GM19324 (cell line): ENCODE results near the gene PEX14.
"Not testable (repeated sequence)": the region's sequence is repeated elsewhere in the genome, so short reads cannot be mapped to it uniquely, and the experiment has no call there.

Experiments used
- ATAC-seq: cut with Tn5 transposase; IDR thresholded peaks from one replicate; pipeline ENCODE4 v1.9.1; 2021; ENCODE audit warnings: mild to moderate bottlenecking, moderate library complexity; ENCODE audit not compliant: unreplicated experiment, low FRiP score

Gene PEX14

DNA sequence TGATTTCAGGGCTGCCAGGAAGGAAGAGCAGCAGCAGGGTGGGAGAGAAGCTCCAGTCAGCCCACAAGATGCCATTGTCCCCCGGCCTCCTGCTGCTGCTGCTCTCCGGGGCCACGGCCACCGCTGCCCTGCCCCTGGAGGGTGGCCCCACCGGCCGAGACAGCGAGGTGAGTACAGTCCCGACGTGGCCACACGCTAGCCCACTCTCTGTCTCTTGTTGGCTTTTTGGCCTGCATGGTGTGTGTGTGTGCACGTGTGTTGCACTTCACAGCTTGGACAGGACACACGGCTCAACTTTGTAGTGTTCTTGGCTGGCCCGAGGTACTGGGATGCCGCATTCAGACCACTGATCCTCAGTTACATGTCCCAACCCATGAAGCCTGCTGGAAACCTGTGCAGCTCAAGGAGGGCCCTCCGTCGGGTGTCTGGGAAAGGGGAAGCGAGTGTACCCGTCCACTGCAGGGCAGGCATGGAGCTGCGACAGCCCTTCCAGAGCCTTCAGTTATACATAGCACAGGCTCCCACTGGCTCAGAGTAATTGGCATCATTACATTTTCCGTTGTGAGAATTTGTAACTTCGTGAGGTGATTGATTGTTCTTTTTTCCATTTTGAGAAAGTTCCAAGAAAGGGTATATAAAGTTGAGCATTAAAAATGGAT is 24.5 kb upstream of the PEX14 start:
- ATAC-seq: no peak

GRCh38 chr1:10450836-10451235 is 23.9 kb upstream of the PEX14 start:
- no peak for ATAC-seq

DNA sequence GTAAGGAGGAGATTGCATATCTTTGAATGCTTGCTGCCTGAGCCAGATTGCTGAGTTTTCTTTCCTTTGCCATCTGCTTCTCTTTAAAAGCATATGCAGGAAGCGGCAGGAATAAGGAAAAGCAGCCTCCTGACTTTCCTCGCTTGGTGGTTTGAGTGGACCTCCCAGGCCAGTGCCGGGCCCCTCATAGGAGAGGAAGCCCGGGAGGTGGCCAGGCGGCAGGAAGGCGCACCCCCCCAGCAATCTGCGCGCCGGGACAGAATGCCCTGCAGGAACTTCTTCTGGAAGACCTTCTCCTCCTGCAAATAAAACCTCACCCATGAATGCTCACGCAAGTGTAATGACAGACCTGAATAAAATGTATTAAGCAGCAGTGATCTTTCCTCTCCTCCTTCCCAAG is 23.5 kb upstream of the PEX14 start:
- no peak for ATAC-seq

DNA sequence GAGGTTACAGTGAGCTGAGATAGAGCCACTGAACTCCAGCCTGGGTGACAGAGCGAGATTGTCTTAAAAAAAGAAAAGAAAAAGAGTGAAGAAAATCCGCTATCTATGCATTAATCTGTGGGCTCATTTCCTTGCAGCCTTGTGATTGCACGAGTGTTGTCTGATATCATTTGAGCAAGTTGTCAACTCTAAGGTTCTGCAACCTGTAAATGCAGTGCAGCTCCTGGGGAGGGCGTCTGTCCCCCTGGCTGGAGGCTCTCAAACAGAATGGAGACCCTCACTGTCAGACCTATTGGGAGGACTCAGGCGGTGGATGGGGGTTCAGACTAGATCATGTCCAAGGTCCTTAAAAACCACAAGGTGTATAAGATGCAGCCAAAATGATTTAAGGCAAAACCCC is 18.7 kb upstream of the PEX14 start:
- ATAC-seq: no peak

DNA sequence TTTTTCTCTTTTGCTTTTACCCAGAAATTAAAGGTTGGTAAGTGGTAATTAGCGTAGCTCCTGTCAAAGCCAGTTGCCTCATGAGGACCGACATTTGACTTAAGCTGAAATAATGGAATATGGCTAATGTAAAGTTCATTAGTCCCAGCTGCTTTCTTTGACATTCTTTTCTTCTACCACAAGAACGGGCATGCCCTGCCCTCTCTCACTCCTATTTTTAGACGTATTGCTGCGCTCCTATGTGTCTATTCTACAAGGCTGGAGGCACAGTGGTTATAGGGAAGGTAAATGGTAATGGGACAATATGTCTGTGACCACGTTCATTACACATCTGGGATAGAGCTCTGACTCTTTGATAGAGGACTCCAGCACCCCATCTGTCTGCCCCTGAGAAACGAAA is 18.1 kb upstream of the PEX14 start:
- ATAC-seq: no peak

- ATAC-seq: not testable (repeated sequence)
These were observed 17.3 kb upstream of the PEX14 start for GRCh38 chr1:10457462-10457861.

GRCh38 chr1:10457875-10458274 is 16.9 kb upstream of the PEX14 start:
- no peak for ATAC-seq

GRCh38 chr1:10459184-10459583 is 15.6 kb upstream of the PEX14 start:
- no peak for ATAC-seq

DNA sequence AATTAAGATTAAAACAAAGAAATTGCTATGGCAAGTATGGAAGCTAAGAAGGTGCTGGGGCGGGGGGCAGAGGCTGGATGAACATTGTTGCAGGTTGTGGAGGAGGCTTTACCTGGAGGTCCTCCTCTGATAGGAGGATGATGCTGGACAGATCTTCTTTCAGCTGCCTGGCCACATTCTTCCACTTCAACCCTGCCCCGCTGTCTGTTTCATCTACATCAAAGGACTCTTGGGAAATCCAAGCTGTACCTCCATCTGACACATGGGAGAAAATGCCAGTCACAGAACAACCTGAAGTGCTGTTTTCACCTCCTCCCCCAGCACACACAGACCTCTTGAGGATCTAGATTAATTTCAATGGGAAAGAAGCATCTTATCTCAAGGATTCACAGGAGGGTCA is 7.7 kb upstream of the PEX14 start:
- no peak for ATAC-seq

GRCh38 chr1:10470043-10470442 is 4.7 kb upstream of the PEX14 start:
- no peak for ATAC-seq

- ATAC-seq: no peak
These were observed 3.1 kb upstream of the PEX14 start for GRCh38 chr1:10471411-10472219.

GRCh38 chr1:10472220-10473144 is 2.3 kb upstream of the PEX14 start, which contains the start of gene DFFA:
Gene DFFA, minus strand, starts transcription at chr1:10472529. Its CDS starts 71 bp downstream, at chr1:10472458.
- ATAC-seq: peak; percentile 83

- no peak for ATAC-seq
These were observed 1.5 kb upstream of the PEX14 start for GRCh38 chr1:10473145-10473765.

DNA sequence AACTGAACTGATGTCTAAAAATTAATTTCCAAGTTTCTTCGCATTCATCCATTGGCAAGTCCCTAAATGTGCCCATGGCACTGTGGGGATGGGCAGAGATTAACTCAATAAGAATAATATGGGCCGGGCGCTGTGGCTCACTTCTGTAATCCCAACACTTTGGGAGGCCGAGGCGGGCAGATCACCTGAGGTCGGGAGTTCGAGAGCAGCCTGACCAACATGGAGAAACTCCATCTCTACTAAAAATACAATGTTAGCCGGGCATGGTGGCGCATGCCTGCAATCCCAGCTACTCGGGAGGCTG is 489 bp upstream of the PEX14 start:
- ATAC-seq: not testable (repeated sequence)

DNA sequence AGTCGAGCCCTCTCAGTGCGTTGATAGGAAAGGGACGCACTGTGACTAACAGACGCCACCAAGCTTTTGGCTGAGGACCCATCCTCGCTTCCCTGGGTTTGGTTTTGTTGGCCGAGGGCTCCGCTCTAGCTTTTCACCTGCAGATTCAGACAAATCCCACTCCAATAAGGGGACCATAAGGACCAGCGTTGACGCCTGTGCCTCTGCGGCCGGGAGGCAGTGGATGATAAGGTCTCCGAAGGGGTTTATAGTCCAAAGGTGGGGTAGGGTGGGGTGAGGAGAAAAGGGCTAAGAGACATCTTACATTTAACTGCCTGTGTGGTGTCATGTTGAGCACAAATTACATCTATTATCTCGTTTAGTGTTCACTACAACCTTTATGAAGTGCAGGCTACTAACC is 760 bp downstream of the PEX14 start:
- no peak for ATAC-seq

DNA sequence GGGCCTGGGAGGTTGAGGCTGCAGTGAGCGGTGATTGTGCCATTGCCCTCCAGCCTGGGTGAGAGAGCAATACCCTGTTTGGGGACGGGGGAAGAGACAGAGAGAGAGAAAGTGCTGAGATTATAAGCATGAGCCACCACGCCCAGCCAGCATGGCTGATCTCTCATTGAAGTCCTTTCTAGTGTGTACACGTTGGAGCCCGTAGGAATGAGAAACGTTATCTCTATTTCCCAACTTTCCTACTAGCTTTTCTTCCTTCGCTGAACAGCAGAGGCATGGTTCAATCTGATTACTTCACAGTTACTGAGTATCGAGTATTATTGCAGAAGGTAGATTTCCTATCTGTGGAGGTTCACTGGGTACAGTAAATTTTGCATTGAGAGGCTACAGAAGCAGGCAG is 4.5 kb downstream of the PEX14 start:
- no peak for ATAC-seq

GRCh38 chr1:10480614-10481013 is 5.9 kb downstream of the PEX14 start:
- ATAC-seq: no peak

DNA sequence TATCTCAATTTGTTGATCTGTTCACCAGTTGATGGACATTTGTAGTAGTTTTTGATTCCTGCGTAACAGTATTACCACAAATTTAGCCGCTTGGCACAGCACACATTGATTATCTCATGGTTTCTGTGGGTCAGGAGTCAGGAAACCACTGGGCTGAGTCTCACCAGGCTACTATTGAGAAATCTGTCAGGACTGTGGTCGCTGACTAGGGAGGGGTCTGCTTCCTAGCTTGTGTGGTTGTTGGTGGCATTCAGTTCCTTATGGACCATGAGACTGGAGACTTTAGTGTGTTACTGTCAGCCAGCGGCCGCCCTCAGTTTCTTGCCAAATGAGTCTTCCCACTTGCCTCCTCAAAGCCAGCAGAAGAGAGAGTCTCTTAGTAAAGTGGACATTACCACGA is 9.8 kb downstream of the PEX14 start:
- ATAC-seq: no peak

DNA sequence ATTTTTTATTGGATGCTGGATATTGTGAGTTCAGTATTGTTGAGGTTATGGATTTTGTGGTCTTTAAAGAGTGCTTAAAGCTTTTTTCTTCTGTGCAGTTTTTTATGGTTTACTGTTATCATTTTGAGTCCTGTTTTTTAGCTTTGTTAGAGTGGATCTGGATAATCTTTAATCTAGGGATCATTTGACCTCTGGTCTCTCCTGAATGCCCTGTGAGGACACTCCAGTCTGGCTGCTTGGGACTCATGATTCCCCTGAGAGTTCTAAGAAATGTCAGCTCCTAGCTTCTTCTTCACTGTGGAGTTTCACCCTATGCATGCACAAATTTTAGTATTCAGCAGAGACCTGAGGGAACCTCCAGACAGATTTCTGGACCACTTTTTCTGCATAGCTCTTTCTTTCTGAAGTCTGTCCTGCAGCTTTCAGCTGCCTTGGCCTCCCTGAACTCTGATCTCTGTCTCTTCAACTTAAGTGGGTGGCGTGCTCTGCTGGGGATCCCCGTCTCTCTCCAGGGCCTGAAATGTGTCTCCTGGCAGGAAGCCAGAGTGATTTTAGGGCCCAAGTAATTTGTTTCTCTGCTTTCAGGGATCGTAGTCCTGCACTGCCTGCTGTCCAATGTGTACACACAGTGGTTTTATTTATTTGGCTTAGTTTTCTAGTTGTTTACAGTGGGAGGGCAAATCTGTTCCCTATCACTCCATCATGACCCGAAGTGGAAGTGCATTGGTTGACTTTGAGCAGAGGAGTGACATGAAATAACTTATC is 14.7 kb downstream of the PEX14 start:
- no peak for ATAC-seq
